HepG2 (cell line): ENCODE results near the gene PTCD1.

ENCODE experiments used
- EZH2 ChIP-seq: conservative IDR thresholded peaks from 2 replicates; pipeline ENCODE4 v1.6.1; 2012; ENCODE audit warnings: mild to moderate bottlenecking, low read depth, low read length, moderate library complexity
- GTF2F1 ChIP-seq: fragments of 150-350 bp; IDR thresholded peaks from 2 replicates; pipeline ENCODE4 v1.6.1; 2014; ENCODE audit warnings: low read length
- MEF2D ChIP-seq: sonication (generic); formaldehyde crosslinking; IDR thresholded peaks from 2 replicates; pipeline ENCODE4 v1.5.1; 2020; ENCODE audit warnings: mild to moderate bottlenecking, missing genetic modification reagents
- POLR2A ChIP-seq, 2 experiments: IDR thresholded peaks; 2 replicates each; pipeline ENCODE4 v1.6.1; 2011; ENCODE audit warnings: low read depth in 2 of 2, low read length in 2 of 2, mild to moderate bottlenecking in 1 of 2, moderate library complexity in 1 of 2; ENCODE audit not compliant: insufficient read depth in 1 of 2
- PRMT3 ChIP-seq: sonication (generic); formaldehyde crosslinking; IDR thresholded peaks from 2 replicates; pipeline ENCODE4 v1.8.1; 2022; ENCODE audit warnings: low read depth, mild to moderate bottlenecking, moderate library complexity, missing genetic modification reagents, borderline replicate concordance
- ZNF674 ChIP-seq: sonication (generic); formaldehyde crosslinking; IDR thresholded peaks from 2 replicates; pipeline ENCODE4 v1.5.0; 2020; ENCODE audit warnings: low read depth, mild to moderate bottlenecking, missing genetic modification reagents
- TF ChIP-seq, protein P1 (sequence below): sonication (generic); formaldehyde crosslinking; IDR thresholded peaks from 2 replicates; pipeline ENCODE4 v1.5.0; 2020; ENCODE audit warnings: mild to moderate bottlenecking, missing genetic modification reagents, moderate library complexity

GRCh38 chr7:99446096-99446495, 7.5 kb upstream of the PTCD1 start:
- TF ChIP-seq ZNF674 (no peak), GTF2F1 (no peak), PRMT3 (no peak), POLR2A (IDR thresholded peaks at IDR 0.05; ENCODE audit: insufficient read depth in 1 of 2, low read depth in 2 of 2, low read length in 2 of 2) (no peak), EZH2 (no peak), MEF2D (CRISPR knock-in tag) (no peak)
- TF ChIP-seq, protein P1, sequence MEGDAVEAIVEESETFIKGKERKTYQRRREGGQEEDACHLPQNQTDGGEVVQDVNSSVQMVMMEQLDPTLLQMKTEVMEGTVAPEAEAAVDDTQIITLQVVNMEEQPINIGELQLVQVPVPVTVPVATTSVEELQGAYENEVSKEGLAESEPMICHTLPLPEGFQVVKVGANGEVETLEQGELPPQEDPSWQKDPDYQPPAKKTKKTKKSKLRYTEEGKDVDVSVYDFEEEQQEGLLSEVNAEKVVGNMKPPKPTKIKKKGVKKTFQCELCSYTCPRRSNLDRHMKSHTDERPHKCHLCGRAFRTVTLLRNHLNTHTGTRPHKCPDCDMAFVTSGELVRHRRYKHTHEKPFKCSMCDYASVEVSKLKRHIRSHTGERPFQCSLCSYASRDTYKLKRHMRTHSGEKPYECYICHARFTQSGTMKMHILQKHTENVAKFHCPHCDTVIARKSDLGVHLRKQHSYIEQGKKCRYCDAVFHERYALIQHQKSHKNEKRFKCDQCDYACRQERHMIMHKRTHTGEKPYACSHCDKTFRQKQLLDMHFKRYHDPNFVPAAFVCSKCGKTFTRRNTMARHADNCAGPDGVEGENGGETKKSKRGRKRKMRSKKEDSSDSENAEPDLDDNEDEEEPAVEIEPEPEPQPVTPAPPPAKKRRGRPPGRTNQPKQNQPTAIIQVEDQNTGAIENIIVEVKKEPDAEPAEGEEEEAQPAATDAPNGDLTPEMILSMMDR: no peak
